GM21515 (cell line): ENCODE measurements around the gene HTR2B.
"Not testable (repeated sequence)": the region's sequence is repeated elsewhere in the genome, so short reads cannot be mapped to it uniquely, and the experiment has no call there.

Experiments used
- ATAC-seq: cut with Tn5 transposase; IDR thresholded peaks from one replicate; pipeline ENCODE4 v1.9.1; 2021; ENCODE audit not compliant: unreplicated experiment

Gene HTR2B

GRCh38 chr2:231124838-231125568, at the start of gene HTR2B:
TSS of gene HTR2B (minus strand) at chr2:231125042. CDS start at chr2:231123764, 1,278 bp downstream.
- no peak for ATAC-seq

- no peak for ATAC-seq
These were observed 49.4 kb upstream of the HTR2B start for GRCh38 chr2:231174211-231174651.

GRCh38 chr2:231172025-231172424, 47.2 kb upstream of the HTR2B start:
- ATAC-seq, result no peak

- ATAC-seq, result no peak
These were observed 45.2 kb upstream of the HTR2B start for GRCh38 chr2:231170055-231170454.

- no peak for ATAC-seq
These were observed 44.6 kb upstream of the HTR2B start for GRCh38 chr2:231169488-231169887.

- ATAC-seq, result no peak
These were observed 43.8 kb upstream of the HTR2B start for GRCh38 chr2:231168460-231169139.

GRCh38 chr2:231167745-231168459, 43.1 kb upstream of the HTR2B start:
- no peak for ATAC-seq

- no peak for ATAC-seq
These were observed 38.7 kb upstream of the HTR2B start for GRCh38 chr2:231163414-231164095.

GRCh38 chr2:231163011-231163410, 38.2 kb upstream of the HTR2B start:
- ATAC-seq, result no peak

GRCh38 chr2:231161877-231162329, 37.1 kb upstream of the HTR2B start:
- ATAC-seq, result no peak

- ATAC-seq, result no peak
These were observed 36.5 kb upstream of the HTR2B start for GRCh38 chr2:231161252-231161839.

- no peak for ATAC-seq
These were observed 35.9 kb upstream of the HTR2B start for GRCh38 chr2:231160701-231161100.

GRCh38 chr2:231159306-231159705, 34.5 kb upstream of the HTR2B start:
- ATAC-seq, result no peak

GRCh38 chr2:231152800-231153557, 28.1 kb upstream of the HTR2B start:
- ATAC-seq, result no peak

GRCh38 chr2:231146665-231147064, 21.8 kb upstream of the HTR2B start:
- ATAC-seq, result no peak

- ATAC-seq, result no peak
These were observed 20.1 kb upstream of the HTR2B start for GRCh38 chr2:231144896-231145295.

GRCh38 chr2:231140808-231141207, 16.0 kb upstream of the HTR2B start:
- not testable (repeated sequence) for ATAC-seq

- no peak for ATAC-seq
These were observed 15.0 kb upstream of the HTR2B start for GRCh38 chr2:231139796-231140195.

- no peak for ATAC-seq
These were observed 13.9 kb upstream of the HTR2B start for GRCh38 chr2:231138699-231139098.
